ENCODE measurements around the gene ADCY1. TPM values are rescaled to one million over a fixed set of nuclear protein-coding genes. Genes with fewer than 3 reads are reported as not detected.

ADCY1 gene
- total RNA-seq, 4 donors from 2014 or later, result 0.49 to 1.2 (median 0.72) TPM

- H3K27me3 ChIP-seq, result no peaks in the 10 kb centered on the region
- no peak for ATAC-seq
- H3K27ac ChIP-seq, result no peak overlapping the region
- 57 to 78% methylated on average over 1 of the region's 9 CpGs for WGBS, 2 donors (ENCODE audit: low coverage in 1 of 2)
- TF ChIP-seq EP300 (IDR thresholded peaks at IDR 0.05) (no peak), POLR2A (IDR thresholded peaks at IDR 0.05) (no peak), CTCF (IDR thresholded peaks at IDR 0.05) (no peak), POLR2AphosphoS5 (IDR thresholded peaks at IDR 0.05) (no peak)
- no peak overlapping the region for H3K4me3 ChIP-seq
- H3K4me1 ChIP-seq, result no peaks in the 10 kb centered on the region
- H3K9me3 ChIP-seq, result no peaks in the 10 kb centered on the region
- peaks cover 0 to 5% of the 10 kb centered on the region in 2 donors for H3K36me3 ChIP-seq
These were observed 21.9 kb downstream of the ADCY1 start for GRCh38 chr7:45595809-45596664.

GRCh38 chr7:45596665-45597095 lies 22.5 kb downstream of the ADCY1 start:
- 94% methylated on average over 3 of the region's 7 CpGs; no CpG with 5 or more reads in 1 of the 2 donors for WGBS, 2 donors (ENCODE audit: low coverage in 1 of 2)
- H3K27me3 ChIP-seq, result no peaks in the 10 kb centered on the region
- no peak overlapping the region for H3K27ac ChIP-seq
- no peaks in the 10 kb centered on the region for H3K4me1 ChIP-seq
- TF ChIP-seq POLR2AphosphoS5 (IDR thresholded peaks at IDR 0.05), result no peak
- TF ChIP-seq POLR2A (IDR thresholded peaks at IDR 0.05), result no peak
- TF ChIP-seq CTCF (IDR thresholded peaks at IDR 0.05), result no peak
- no peak for TF ChIP-seq EP300 (IDR thresholded peaks at IDR 0.05)
- no peak for ATAC-seq
- H3K9me3 ChIP-seq, result no peaks in the 10 kb centered on the region
- H3K4me3 ChIP-seq, result no peak overlapping the region
- peaks cover 0 to 5% of the 10 kb centered on the region in 2 donors for H3K36me3 ChIP-seq

DNA sequence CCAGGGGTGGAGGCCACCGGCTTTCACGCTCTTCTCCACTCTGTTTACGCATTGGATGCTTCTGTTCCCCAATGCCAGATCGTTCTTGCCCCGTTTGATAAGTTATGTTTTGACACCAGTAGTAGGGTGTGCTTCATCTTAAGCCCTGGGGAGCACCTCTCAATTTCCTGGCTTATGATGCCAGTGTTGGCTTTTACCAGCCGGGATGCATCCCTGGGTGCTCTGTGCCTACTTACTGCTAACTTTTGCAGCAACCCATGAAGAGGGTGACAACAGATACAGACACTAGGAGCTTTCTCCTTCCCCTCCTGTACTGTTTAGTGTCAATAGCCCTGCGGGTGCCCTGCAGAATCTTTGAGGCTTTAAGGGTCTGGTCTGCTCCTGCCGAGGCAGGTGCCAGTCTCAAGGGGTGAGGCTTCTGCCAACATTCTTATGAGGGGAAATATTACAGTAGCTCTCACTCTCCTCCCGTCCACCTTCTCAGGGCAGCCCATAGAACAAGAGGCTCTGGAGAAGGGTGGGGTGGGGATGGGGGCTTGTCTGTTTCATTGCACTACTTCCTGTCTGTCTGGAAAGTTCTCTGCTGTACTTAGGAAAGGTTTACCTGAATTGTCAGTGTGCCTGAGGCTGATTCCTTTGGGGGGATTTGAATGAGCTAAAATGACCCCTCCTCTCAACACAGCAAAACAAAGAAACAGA lies 23.3 kb downstream of the ADCY1 start:
- Histone ChIP-seq H3K27ac (no peak overlapping the region), H3K4me1 (no peaks in the 10 kb centered on the region), H3K9me3 (no peaks in the 10 kb centered on the region), H3K4me3 (no peak overlapping the region), H3K36me3 (peaks cover 0 to 5% of the 10 kb centered on the region in 2 donors), H3K27me3 (no peaks in the 10 kb centered on the region)
- TF ChIP-seq POLR2AphosphoS5 (IDR thresholded peaks at IDR 0.05) (no peak), EP300 (IDR thresholded peaks at IDR 0.05) (no peak), POLR2A (IDR thresholded peaks at IDR 0.05) (no peak), CTCF (IDR thresholded peaks at IDR 0.05) (no peak)
- no peak for ATAC-seq
- 20 to 92% methylated on average over 1 to 4 of the region's 9 CpGs for WGBS, 2 donors (ENCODE audit: low coverage in 1 of 2)

DNA sequence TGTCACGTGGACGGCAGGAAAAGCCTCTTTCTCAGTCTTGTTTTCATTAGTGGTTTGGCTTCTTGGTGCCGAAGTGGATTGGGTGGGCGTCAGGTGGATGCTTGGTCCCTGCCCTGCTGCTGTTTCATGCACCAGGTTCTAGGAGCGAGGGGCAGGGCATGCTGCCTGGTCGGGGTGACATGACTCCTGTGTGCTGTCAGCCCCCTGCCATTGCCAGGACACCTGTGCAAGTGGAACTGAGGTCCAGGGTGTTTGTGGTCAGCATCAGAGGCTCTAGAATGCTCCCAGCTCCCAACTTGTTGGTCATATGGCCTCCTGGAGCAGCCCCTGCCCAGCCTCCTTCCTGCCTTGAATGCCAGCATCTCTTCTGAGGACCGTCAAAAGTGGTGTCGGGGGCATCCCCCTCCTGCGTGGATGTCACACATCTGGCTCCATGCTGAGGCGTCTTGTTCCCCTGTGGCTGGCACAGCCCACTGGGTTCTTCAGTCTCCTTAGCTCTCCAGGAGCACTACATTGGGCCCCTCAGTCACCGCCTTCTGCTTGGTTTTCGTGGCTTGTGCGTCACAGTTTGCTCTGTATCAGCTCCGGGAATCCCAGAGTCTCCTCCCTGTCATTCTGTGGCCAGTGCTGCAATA lies 24.8 kb downstream of the ADCY1 start:
- TF ChIP-seq POLR2A (IDR thresholded peaks at IDR 0.05), result no peak
- no peak for TF ChIP-seq CTCF (IDR thresholded peaks at IDR 0.05)
- TF ChIP-seq EP300 (IDR thresholded peaks at IDR 0.05), result no peak
- TF ChIP-seq POLR2AphosphoS5 (IDR thresholded peaks at IDR 0.05), result no peak

More for the DNA sequence above, 24.8 kb downstream of the ADCY1 start:
- no peaks in the 10 kb centered on the region for H3K4me1 ChIP-seq
- peaks cover 0 to 5% of the 10 kb centered on the region in 2 donors for H3K36me3 ChIP-seq
- WGBS, 2 donors (ENCODE audit: low coverage in 1 of 2), result 80 to 90% methylated on average over 1 to 9 of the region's 14 CpGs
- no peak overlapping the region for H3K27ac ChIP-seq
- H3K4me3 ChIP-seq, result no peak overlapping the region
- no peaks in the 10 kb centered on the region for H3K9me3 ChIP-seq
- no peaks in the 10 kb centered on the region for H3K27me3 ChIP-seq
- ATAC-seq, result no peak
